AG09319 (cell line): ENCODE results near the gene KRT33A.

Experiments used
- DNase-seq: peaks from one replicate; pipeline ENCODE4 v3.0.0-alpha.2; 2010; ENCODE audit warnings: low read depth; ENCODE audit errors: extremely low read depth
- TF ChIP-seq, protein P1 (sequence below): IDR thresholded peaks from 2 replicates; pipeline ENCODE4 v1.5.1; 2011; ENCODE audit warnings: low read depth, mild to moderate bottlenecking, inconsistent platforms, low read length, moderate library complexity

The KRT33A gene

DNA sequence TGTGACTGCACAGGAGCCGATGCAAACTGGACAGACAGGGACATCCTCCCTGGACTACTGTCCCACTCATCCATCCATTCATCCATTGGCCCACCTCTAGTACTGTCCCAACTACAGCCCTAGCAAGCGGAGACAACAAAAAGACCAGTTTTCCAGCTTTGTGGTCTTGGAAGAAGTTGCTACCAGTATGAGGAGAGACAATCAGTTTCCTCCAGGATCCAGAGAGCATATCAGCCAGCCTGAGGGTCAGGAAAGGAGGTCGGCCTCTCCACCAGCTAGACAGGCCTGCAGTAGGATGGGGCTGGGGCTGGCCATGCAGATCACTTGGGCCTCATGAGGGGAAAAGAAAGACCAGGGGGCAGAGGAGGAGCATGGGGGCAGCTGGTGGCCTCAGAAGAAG is 16.8 kb downstream of the KRT33A start:
- no peak for DNase-seq
- TF ChIP-seq, protein P1, sequence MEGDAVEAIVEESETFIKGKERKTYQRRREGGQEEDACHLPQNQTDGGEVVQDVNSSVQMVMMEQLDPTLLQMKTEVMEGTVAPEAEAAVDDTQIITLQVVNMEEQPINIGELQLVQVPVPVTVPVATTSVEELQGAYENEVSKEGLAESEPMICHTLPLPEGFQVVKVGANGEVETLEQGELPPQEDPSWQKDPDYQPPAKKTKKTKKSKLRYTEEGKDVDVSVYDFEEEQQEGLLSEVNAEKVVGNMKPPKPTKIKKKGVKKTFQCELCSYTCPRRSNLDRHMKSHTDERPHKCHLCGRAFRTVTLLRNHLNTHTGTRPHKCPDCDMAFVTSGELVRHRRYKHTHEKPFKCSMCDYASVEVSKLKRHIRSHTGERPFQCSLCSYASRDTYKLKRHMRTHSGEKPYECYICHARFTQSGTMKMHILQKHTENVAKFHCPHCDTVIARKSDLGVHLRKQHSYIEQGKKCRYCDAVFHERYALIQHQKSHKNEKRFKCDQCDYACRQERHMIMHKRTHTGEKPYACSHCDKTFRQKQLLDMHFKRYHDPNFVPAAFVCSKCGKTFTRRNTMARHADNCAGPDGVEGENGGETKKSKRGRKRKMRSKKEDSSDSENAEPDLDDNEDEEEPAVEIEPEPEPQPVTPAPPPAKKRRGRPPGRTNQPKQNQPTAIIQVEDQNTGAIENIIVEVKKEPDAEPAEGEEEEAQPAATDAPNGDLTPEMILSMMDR, result no peak

DNA sequence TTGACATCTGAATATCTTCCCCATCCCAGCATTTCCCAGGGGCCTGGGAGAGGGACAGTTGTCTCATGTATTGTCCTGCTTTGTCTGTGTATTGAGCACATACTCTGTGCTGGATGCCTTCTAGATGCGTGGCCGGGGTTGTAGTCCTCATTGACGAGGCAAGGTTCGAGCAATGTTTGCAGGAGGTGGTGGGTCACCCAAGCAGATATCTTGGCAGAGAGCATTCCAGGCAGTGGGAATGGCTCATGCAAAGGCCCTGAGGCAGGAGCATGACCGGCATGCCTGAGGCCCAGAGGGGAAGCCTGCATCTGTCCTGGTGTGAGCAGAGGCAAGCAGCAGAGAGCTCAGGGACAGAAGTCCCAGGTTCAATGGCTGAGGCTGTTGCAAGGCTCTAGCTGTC is 17.5 kb downstream of the KRT33A start:
- TF ChIP-seq, protein P1, result no peak
- no peak for DNase-seq

DNA sequence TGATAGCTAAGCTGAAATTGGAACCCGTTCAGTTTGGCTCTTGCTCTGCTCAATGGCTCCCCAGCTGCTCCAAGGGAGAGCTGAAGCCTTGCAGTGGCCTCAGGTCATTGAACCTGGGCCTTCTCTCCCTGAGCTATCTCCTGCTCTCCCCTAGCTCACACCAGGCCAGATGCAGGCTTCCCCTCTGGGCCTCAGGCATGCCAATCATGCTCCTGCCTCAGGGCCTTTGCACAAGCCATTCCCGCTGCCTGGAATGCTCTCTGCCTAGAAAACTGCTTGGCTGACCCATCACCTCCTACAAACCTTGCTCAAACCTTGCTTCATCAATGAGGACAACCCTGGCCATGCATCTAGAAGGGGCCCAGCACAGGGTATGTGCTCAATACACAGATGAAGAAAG is 18.4 kb downstream of the KRT33A start:
- no peak for DNase-seq
- TF ChIP-seq, protein P1, result no peak

DNA sequence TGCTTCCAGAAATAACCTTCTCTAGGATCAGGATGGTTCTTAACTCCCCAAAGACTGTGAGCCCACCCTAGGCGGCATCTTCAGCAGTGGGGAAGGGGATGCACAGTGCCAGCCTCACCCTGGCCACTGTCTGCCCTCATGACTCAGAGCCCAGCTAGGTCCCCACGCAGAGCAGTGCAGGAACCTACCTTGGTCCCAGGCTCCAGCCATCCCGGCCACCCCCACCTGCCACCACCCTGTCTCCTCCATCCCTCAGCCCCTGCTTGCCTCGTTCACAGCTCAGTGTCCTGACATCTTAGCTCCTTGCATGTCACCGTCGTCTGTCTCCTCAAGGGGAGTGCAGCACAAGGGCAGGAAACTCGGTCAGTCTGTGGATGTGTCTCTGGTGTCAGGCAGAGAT is 19.0 kb downstream of the KRT33A start:
- no peak for DNase-seq
- TF ChIP-seq, protein P1, result no peak

DNA sequence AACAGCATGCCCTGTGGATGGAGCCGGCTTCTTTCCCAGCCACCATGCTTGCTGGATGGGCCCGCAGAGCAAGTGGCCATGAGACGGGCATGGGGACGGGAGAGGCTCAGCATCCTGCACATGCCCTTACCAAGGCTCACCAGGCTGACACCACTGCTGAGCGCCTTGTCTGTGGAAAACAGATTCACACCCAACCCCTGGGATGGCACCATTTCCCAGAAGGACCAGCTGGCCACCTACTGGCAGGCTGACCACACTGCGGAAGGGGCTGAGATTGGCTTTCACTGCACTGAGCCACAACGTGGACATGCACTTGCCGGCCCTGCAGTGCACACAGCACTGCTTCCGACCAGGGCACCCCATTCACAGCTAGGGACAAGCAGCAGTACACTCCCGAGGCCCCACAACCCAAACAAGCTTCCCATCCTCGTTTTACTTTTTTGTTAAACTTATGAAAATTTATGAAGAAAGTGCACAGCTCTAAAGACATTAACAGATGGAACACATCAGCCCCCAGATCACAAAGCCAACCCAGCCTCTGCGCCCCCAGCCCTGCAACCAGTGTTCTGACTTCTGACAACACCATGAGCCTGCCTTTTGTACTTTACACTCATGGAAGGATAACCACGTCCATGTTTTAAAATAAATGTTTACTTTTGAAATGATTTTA is 21.2 kb downstream of the KRT33A start:
- TF ChIP-seq, protein P1, result peak; percentile 88
- DNase-seq, result peak; percentile 8

DNA sequence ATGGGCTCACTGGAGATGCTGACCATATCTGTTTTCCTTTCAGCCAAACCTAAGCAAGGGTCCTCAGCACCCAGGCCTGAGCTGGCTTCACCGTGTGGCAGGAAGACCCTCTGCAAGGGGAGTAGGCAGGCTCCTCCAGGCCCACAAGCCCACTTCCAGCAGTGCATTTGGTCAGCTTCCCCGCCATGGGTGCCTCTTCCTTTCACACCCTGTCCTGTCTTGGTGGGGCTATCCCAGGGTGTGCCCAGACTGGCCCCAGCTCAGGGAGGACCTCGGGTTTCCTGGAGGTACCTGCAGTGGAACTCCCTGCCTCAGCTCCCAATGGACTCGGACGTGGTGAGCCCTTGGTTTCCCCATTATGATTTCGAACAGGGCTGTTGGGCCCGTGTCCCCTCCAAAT is 22.4 kb downstream of the KRT33A start:
- DNase-seq, result no peak
- TF ChIP-seq, protein P1, result no peak

DNA sequence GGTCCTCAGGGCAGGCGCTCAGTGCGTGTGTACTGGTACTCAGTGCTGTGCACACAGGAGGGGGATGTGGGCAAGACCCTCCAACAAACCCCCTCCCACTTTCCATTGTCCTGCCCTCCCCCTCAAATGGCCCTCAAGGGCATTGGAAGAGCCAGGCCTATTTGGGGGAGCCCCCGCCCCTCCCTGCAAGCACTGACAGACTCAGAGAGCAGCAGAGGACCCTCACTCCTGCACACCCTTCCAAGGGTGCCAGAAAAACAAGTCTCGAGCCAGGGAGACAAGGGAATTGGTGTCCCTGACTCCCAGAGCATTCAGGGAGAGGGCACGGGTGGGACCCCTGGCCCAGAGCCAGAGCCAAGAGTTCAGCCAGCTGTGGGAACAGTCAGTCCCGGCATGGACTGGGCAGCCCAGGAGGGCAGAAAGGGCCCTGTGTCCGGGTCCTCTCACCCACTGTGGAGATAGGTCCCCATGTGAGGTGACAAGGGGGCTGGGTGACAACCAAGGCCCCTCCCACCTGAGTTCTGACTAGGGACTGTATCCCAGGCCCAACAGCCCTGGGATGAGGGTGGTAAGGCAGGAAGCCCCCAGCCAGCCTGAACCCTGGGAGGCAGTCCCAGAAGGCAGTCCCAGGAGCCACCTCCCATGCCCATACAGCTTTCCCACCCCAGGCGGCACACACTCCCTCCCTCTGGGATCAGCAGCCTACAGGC is 23.1 kb downstream of the KRT33A start:
- TF ChIP-seq, protein P1, result no peak

More for the DNA sequence above, 23.1 kb downstream of the KRT33A start:
- DNase-seq, result no peak
